GM23338 (cell line): ENCODE measurements around the gene CYP2D6. TPM values are rescaled to one million over a fixed set of nuclear protein-coding genes. Genes with fewer than 3 reads are reported as not detected.

ENCODE experiments used
- ATAC-seq: fragments of 200-7000 bp; cut with Tn5 transposase; 3 replicates; pipeline ENCODE4 v1.9.1; 2020
- DNase-seq: peaks from one replicate; pipeline ENCODE4 v3.0.0-alpha.2; 2015; ENCODE audit warnings: low spot score
- H2AFZ ChIP-seq: fragments of 200-600 bp; sonication (generic); 2 replicates; pipeline ENCODE4 v1.8.0; 2016; ENCODE audit warnings: antibody characterized with exemption, mild to moderate bottlenecking, moderate library complexity
- H3F3A ChIP-seq: fragments of 200-600 bp; sonication (generic); replicated peaks from 2 replicates; pipeline ENCODE4 v1.8.0; 2017; ENCODE audit warnings: antibody characterized with exemption, mixed run types, low read depth
- H3K27ac ChIP-seq: fragments of 200-600 bp; sonication (generic); 2 replicates; pipeline ENCODE4 v1.6.1; 2016; ENCODE audit warnings: low read depth
- H3K27me3 ChIP-seq: fragments of 200-600 bp; sonication (generic); 2 replicates; pipeline ENCODE4 v1.8.0; 2016; ENCODE audit warnings: mild to moderate bottlenecking, mixed run types, moderate library complexity; ENCODE audit not compliant: insufficient read depth
- H3K36me3 ChIP-seq: fragments of 200-600 bp; sonication (generic); 2 replicates; pipeline ENCODE4 v1.8.0; 2016; ENCODE audit warnings: mild to moderate bottlenecking; ENCODE audit not compliant: insufficient read depth
- H3K4me1 ChIP-seq: fragments of 200-600 bp; sonication (generic); 2 replicates; pipeline ENCODE4 v1.8.0; 2016; ENCODE audit warnings: mild to moderate bottlenecking, moderate library complexity; ENCODE audit not compliant: insufficient read depth
- H3K4me2 ChIP-seq: fragments of 200-600 bp; sonication (generic); 2 replicates; pipeline ENCODE4 v1.7.1; 2017; ENCODE audit warnings: mixed run types
- H3K4me3 ChIP-seq: fragments of 200-600 bp; sonication (generic); 2 replicates; pipeline ENCODE4 v1.6.1; 2016; ENCODE audit warnings: mixed run types
- H3K79me2 ChIP-seq: fragments of 200-600 bp; sonication (generic); replicated peaks from 2 replicates; pipeline ENCODE4 v1.8.0; 2017; ENCODE audit warnings: mild to moderate bottlenecking; ENCODE audit not compliant: insufficient read depth
- H3K9me2 ChIP-seq: fragments of 200-600 bp; sonication (generic); 2 replicates; pipeline ENCODE4 v1.8.0; 2017; ENCODE audit not compliant: insufficient read depth
- H4K20me1 ChIP-seq: fragments of 200-600 bp; sonication (generic); replicated peaks from 2 replicates; pipeline ENCODE4 v1.8.0; 2017; ENCODE audit warnings: mild to moderate bottlenecking; ENCODE audit not compliant: insufficient read depth
- H3K27ac Mint-ChIP-seq: 2 replicates; pipeline ENCODE4 v1.8.0; 2020; ENCODE audit warnings: inconsistent platforms, mild to moderate bottlenecking, moderate library complexity, mixed read lengths
- H3K27me3 Mint-ChIP-seq: 3 replicates; pipeline ENCODE4 v1.8.0; 2022; ENCODE audit warnings: low read depth, mild to moderate bottlenecking, moderate library complexity, mixed read lengths, inconsistent platforms; ENCODE audit not compliant: insufficient read depth, poor library complexity
- H3K36me3 Mint-ChIP-seq: 3 replicates; pipeline ENCODE4 v1.8.0; 2021; ENCODE audit warnings: low read depth, mild to moderate bottlenecking, inconsistent platforms, moderate library complexity, mixed read lengths
- H3K4me1 Mint-ChIP-seq: 3 replicates; pipeline ENCODE4 v1.8.0; 2020; ENCODE audit warnings: mild to moderate bottlenecking, inconsistent platforms, mixed read lengths
- H3K4me3 Mint-ChIP-seq: 3 replicates; pipeline ENCODE4 v1.8.0; 2021; ENCODE audit warnings: moderate library complexity, mild to moderate bottlenecking, inconsistent platforms, mixed read lengths
- H3K9me3 Mint-ChIP-seq: 3 replicates; pipeline ENCODE4 v1.8.0; 2020; ENCODE audit warnings: moderate library complexity, mild to moderate bottlenecking, inconsistent platforms, mixed read lengths
- EZH2 ChIP-seq: fragments of 200-600 bp; sonication (generic); IDR thresholded peaks from one replicate; pipeline ENCODE4 v1.8.0; 2017; ENCODE audit warnings: antibody characterized with exemption, mild to moderate bottlenecking, low read depth; ENCODE audit not compliant: unreplicated experiment
- NANOG ChIP-seq: IDR thresholded peaks from 2 replicates; pipeline ENCODE4 v1.6.1; 2016; ENCODE audit warnings: antibody characterized with exemption, borderline replicate concordance
- POLR2AphosphoS5 ChIP-seq: IDR thresholded peaks from 2 replicates; pipeline ENCODE4 v1.6.1; 2016; ENCODE audit warnings: antibody characterized with exemption, low read depth
- ZNF331 ChIP-seq: fragments of 250-450 bp; sonication (Bioruptor Pico); IDR thresholded peaks from 2 replicates; pipeline ENCODE4 v1.5.0; 2020; ENCODE audit warnings: low read depth, mild to moderate bottlenecking, moderate library complexity
- ZNF462 ChIP-seq: fragments of 250-450 bp; sonication (Bioruptor Pico); IDR thresholded peaks from 2 replicates; pipeline ENCODE4 v1.5.0; 2020; ENCODE audit warnings: mild to moderate bottlenecking, moderate library complexity
- polyA plus RNA-seq: library from polyadenylated mRNA; unstranded; fragments of >200 nt; fragmentation: Nextera tagmentation; extraction: Ambion mirVana; gene quantifications from 2 replicates; pipeline ENCODE4 v1.2.1, GENCODE V29; 2016
- total RNA-seq: library from RNA; depleted of rRNA; stranded (reverse); fragments of >200 nt; shearing (Covaris generic); gene quantifications from 2 replicates; pipeline ENCODE4 v1.2.3, GENCODE V29; 2014

The CYP2D6 gene
- total and polyA plus RNA-seq, 2 experiments from 2014 or later = 1.2 to 1.3 TPM

- H3K4me2 ChIP-seq = no peak overlapping the region
- H3K79me2 ChIP-seq = peaks cover 26% of the 10 kb centered on the region
- Mint-ChIP-seq H3K27ac (peak overlapping the region; percentile 57; the same call in 1 of the 2 replicates), H3K9me3 (no peaks in the 10 kb centered on the region), H3K36me3 (peaks cover 19% of the 10 kb centered on the region), H3K4me3 (no peak overlapping the region), H3K27me3 (peaks cover 2% of the 10 kb centered on the region), H3K4me1 (peaks cover 39% of the 10 kb centered on the region)
- H3K4me3 ChIP-seq = no peak overlapping the region
- H2AFZ ChIP-seq = no peak overlapping the region
- ATAC-seq (no peak), DNase-seq (no peak)
- TF ChIP-seq EZH2 = no peak
- TF ChIP-seq ZNF462 (CRISPR knock-in tag) = no peak
- no peak for TF ChIP-seq ZNF331 (CRISPR knock-in tag)
- TF ChIP-seq POLR2AphosphoS5 = no peak
- no peak for TF ChIP-seq NANOG
- 0 out of 2 replicates have a peak, but pooled peaks cover 9% of the 10 kb centered on the region for H3F3A ChIP-seq
- H4K20me1 ChIP-seq = peaks cover 35% of the 10 kb centered on the region
- H3K27ac ChIP-seq = 0 out of 2 replicates have a peak overlapping the region, but pooled peaks have one; percentile 45
- peaks cover 8% of the 10 kb centered on the region; the same call in 1 of the 2 replicates for H3K4me1 ChIP-seq
- peaks cover 5% of the 10 kb centered on the region; the same call in 1 of the 2 replicates for H3K36me3 ChIP-seq
- no peaks in the 10 kb centered on the region for H3K27me3 ChIP-seq
- no peaks in the 10 kb centered on the region for H3K9me2 ChIP-seq
Measured at GRCh38 chr22:42171946-42172719, 41.5 kb upstream of the CYP2D6 start.
